Dermis lymphatic vessel endothelial cell (primary cell): ENCODE data around the gene ORMDL2. TPM values are rescaled to one million over a fixed set of nuclear protein-coding genes. Genes with fewer than 3 reads are reported as not detected.

Experiments
- total RNA-seq: library from RNA; depleted of rRNA; stranded (reverse); fragments of >200 nt; gene quantifications from 2 replicates; pipeline ENCODE4 v1.2.1, GENCODE V29; 2014

The ORMDL2 gene, protein sequence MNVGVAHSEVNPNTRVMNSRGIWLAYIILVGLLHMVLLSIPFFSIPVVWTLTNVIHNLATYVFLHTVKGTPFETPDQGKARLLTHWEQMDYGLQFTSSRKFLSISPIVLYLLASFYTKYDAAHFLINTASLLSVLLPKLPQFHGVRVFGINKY
- 21.7 and 28.8 TPM in 2 replicates for total RNA-seq

DNA sequence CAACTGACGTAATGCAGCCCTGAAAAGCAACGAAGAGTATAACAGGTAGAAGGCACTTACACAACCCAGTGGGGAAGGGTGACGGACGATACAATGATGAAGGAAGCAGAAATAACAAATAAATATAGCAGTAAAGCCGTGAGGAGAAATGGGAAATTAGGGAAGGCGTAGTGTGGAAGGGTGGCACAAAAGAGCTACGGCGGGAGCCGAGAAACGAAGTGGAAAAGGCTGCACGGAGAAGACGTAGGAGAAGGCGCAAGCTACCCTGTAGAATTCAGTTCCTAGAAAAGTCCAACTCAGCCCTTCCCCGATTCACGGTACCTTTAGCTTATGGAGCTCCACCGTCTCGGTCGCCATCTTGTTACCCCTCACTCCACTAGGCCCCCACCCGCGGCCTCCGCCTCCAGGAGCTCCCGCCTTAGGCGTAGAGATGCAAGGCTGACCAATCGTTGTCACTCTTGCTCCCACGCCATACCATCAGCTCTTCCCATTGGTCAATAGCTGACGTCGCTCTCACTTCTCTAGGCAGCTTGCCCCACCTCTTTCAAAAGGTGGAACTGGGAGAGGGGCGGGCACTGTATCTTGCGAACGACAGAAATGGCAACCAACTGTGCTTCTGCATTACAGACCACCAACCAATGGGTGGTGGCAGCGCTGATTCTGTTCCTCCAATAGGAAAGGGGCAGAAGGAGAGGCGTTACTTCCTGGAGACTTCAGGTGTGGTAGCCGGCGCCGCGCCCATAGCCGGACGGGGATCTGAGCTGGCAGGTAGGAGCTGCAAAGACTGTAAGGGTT is at the start of gene ORMDL2, which contains the start of gene SARNP:
ORMDL2 (plus strand) TSS at position 697 of the 795 bp plus-strand sequence. CDS start 959 bp downstream, outside the sequence.
SARNP (minus strand) TSS at position 380 of the 795 bp plus-strand sequence; CDS start at position 357, 23 bp downstream.

DNA sequence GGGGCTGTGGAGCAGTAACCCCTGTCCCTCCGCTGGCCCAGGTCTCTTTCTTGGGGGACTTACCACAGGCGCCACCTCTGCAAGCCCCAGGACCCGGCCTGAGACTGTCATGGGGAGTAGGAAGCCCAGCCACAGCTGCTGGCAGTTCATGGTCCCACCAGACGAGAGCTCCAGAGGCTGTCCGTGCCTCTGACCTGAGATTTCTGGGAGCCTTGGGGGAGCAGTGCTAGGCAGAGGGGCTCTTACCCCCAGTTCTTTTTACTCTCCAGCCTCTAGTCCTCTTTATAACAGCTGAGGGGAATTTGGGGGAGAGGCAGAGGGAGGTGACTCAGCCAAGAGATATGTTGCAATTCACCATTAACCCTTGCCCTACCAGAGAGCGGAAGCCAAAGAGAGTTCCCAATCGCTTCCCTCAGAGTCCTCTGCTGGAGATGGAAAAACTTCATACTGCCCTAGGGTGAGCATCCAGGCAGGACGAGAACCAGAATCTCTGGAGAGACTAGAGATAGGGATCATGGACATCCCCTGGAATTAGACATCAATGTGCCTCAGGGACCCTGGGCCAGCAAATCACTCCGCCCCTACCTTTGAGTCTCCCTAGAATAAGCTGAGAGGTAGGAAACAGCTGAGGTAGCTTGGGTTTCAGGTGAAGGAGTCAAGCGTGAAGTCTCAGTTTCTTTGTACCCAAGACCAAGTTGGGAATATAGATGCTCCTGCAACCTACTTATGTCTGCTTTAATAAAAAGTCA is 25.0 kb downstream of the ORMDL2 start, which contains the start of gene MMP19:
MMP19 (minus strand) TSS at position 256 of the 749 bp plus-strand sequence; CDS start at position 150, 106 bp downstream.

Other genes with a start within 250 kb of the ORMDL2 start
- not detected in 2 replicates for gene OR2AP1, start 245.6 kb upstream of the ORMDL2 start, total RNA-seq
- gene OR10P1, start 181.1 kb upstream of the ORMDL2 start, total RNA-seq: not detected in 2 replicates
- gene ITGA7, start 110.1 kb upstream of the ORMDL2 start, total RNA-seq: 0.22 TPM in 1 of 2 replicates, not detected in the other
- gene BLOC1S1, start 102.0 kb upstream of the ORMDL2 start, total RNA-seq: 54.9 and 58.2 TPM in 2 replicates
- gene RDH5, start 97.6 kb upstream of the ORMDL2 start, total RNA-seq: 0.65 and 0.95 TPM in 2 replicates
- 1,376 and 1,784 TPM in 2 replicates for gene CD63, start 89.0 kb upstream of the ORMDL2 start, total RNA-seq
- 1.4 and 1.5 TPM in 2 replicates for gene GDF11, start 74.9 kb upstream of the ORMDL2 start, total RNA-seq
- 72.7 and 116 TPM in 2 replicates for gene SARNP, start 317 bp upstream of the ORMDL2 start, total RNA-seq
- 49.2 and 50.7 TPM in 2 replicates for gene DNAJC14, start 11.5 kb downstream of the ORMDL2 start, total RNA-seq
- gene MMP19, start 24.9 kb downstream of the ORMDL2 start, total RNA-seq: 0.09 and 0.43 TPM in 2 replicates
- 26.8 and 30.8 TPM in 2 replicates for gene PYM1, start 109.9 kb downstream of the ORMDL2 start, total RNA-seq
- gene DGKA, start 113.1 kb downstream of the ORMDL2 start, total RNA-seq: 16.5 and 23.8 TPM in 2 replicates
- gene PMEL, start 148.0 kb downstream of the ORMDL2 start, total RNA-seq: 0.60 and 0.76 TPM in 2 replicates
- 13.7 and 17.3 TPM in 2 replicates for gene CDK2, start 148.8 kb downstream of the ORMDL2 start, total RNA-seq
- gene RAB5B, start 156.0 kb downstream of the ORMDL2 start, total RNA-seq: 42.5 and 47.5 TPM in 2 replicates
- 9.2 and 9.4 TPM in 2 replicates for gene SUOX, start 179.2 kb downstream of the ORMDL2 start, total RNA-seq
- 0.22 and 0.43 TPM in 2 replicates for gene IKZF4, start 203.0 kb downstream of the ORMDL2 start, total RNA-seq
- gene RPS26, start 223.9 kb downstream of the ORMDL2 start, total RNA-seq: 108 and 138 TPM in 2 replicates